IPS DF 6.9 (cell line): ENCODE results near the gene IRF1.
"Not testable (repeated sequence)": the region's sequence is repeated elsewhere in the genome, so short reads cannot be mapped to it uniquely, and the experiment has no call there.

Experiments used
- DNase-seq: peaks from one replicate; pipeline ENCODE4 v3.0.0-alpha.2; 2013; ENCODE audit warnings: low read depth, low spot score
- H3K27ac ChIP-seq: one replicate; pipeline ENCODE4 v1.5.1; 2013; ENCODE audit warnings: low read length, control low read depth
- H3K27me3 ChIP-seq: 2 replicates; pipeline ENCODE4 v1.6.1; 2013; ENCODE audit warnings: mild to moderate bottlenecking, low read length; ENCODE audit not compliant: control insufficient read depth, insufficient read depth
- H3K36me3 ChIP-seq: 2 replicates; pipeline ENCODE4 v1.6.1; 2013; ENCODE audit warnings: low read length; ENCODE audit not compliant: control insufficient read depth, insufficient read depth
- H3K4me1 ChIP-seq: 2 replicates; pipeline ENCODE4 v1.6.1; 2013; ENCODE audit warnings: low read length; ENCODE audit not compliant: control insufficient read depth, insufficient read depth
- H3K4me3 ChIP-seq: 2 replicates; pipeline ENCODE4 v1.5.1; 2013; ENCODE audit warnings: mild to moderate bottlenecking, low read length
- H3K9me3 ChIP-seq: 2 replicates; pipeline ENCODE4 v1.6.1; 2013; ENCODE audit warnings: low read length, inconsistent platforms; ENCODE audit not compliant: control insufficient read depth, insufficient read depth
- WGBS: extraction: QIAGEN DNeasy Blood & Tissue Kit; methylation state at CpG from one replicate; pipeline ENCODE4 v1.1.7; 2013; ENCODE audit warnings: mixed read lengths, missing lambda C conversion rate; ENCODE audit not compliant: insufficient read length, insufficient coverage; 5-methylcytosine and 5-hydroxymethylcytosine counted together

Gene IRF1

DNA sequence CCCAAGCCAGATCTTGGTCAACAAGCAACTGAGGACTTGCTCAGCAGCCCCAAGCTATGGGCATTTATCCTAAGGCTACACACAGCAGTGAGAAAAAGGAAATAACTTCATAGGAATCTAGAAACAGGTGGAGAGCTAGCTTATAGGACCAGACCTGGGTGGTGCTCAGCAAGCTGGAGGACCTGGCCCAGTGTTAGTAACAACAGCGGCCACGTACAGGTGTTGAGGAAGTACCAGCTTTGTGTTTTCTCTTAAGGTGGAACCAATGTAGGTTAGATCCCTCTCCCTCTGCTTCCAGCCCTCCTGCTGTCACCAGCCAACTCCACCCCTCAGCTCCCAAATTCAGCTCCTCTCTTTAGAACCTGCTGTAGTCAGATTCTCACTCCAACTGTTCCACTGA, 43.4 kb downstream of the IRF1 start:
- H3K4me3 ChIP-seq, result no peak overlapping the region
- no peaks in the 10 kb centered on the region for H3K27me3 ChIP-seq
- no peak for DNase-seq
- no CpG with 5 or more reads among the region's 2 CpGs for WGBS
- H3K36me3 ChIP-seq, result no peaks in the 10 kb centered on the region
- H3K9me3 ChIP-seq, result no peaks in the 10 kb centered on the region
- no peak overlapping the region for H3K27ac ChIP-seq
- H3K4me1 ChIP-seq, result peaks cover 4% of the 10 kb centered on the region; the same call in 1 of the 2 replicates

DNA sequence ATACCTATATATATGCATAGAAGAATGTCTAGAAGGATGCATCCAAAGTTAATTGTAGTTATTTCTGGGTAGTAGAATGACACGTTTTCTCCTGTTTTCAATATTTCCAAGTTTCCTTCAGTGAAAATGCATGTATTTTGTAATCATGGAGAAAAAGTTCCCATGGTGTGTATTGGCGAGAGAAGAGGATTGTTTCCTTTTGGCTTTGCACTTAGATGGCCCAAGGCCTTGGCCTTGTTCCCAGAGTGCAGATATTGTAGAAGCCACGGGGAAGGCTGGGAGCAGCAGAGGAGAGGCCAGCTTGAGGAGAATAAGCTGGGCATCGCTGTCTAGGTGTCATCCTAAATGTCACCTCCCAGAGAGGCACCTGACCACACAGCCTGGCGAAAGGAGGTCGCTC, 44.0 kb downstream of the IRF1 start:
- DNase-seq, result no peak
- Histone ChIP-seq H3K4me1 (peaks cover 2% of the 10 kb centered on the region; the same call in 1 of the 2 replicates), H3K27ac (no peak overlapping the region), H3K9me3 (no peaks in the 10 kb centered on the region), H3K27me3 (no peaks in the 10 kb centered on the region), H3K4me3 (no peak overlapping the region), H3K36me3 (no peaks in the 10 kb centered on the region)
- WGBS, result no CpG with 5 or more reads among the region's 6 CpGs

DNA sequence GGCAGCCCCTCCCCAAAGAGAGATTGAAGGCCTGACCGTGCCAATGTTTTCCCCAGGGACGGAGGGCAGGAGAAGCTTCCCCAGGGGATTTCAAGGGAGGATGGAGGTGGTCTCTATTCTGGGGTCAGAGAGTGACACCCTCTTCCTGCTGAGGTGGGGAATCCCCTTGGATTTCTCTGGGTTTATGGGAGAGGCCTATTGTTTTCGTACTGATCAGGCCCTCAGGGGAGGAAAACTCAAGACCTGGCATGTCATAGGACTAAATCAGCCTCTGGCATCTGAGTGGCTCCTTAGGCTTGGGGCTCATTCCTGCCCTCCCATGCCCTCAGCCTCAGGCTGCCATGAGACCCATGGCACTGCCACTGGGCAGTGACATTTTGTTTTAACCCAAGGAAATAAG, 44.6 kb downstream of the IRF1 start:
- Histone ChIP-seq H3K27ac (no peak overlapping the region), H3K4me1 (peaks cover 2% of the 10 kb centered on the region; the same call in 1 of the 2 replicates), H3K4me3 (no peak overlapping the region), H3K27me3 (no peaks in the 10 kb centered on the region), H3K9me3 (no peaks in the 10 kb centered on the region), H3K36me3 (no peaks in the 10 kb centered on the region)
- whole genome bisulfite sequencing, result no CpG with 5 or more reads among the region's 3 CpGs
- DNase-seq, result no peak

DNA sequence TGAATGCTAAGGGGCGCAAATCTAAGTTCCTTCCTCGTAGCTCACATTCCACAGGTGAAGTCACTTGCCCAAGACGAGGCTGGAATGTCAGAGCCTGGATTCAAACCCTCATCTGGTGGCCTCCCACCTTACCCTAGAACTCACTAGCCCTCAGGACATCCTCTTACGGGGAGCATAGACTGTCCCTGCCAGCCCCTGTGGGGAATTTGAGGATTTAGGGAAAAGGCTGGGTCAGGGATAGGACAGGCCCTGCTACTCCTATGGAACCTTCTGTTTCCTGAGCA, 45.0 kb downstream of the IRF1 start:
- no peak for DNase-seq
- Histone ChIP-seq H3K9me3 (no peaks in the 10 kb centered on the region), H3K27me3 (no peaks in the 10 kb centered on the region), H3K27ac (no peak overlapping the region), H3K4me3 (no peak overlapping the region), H3K4me1 (peaks cover 2% of the 10 kb centered on the region; the same call in 1 of the 2 replicates), H3K36me3 (no peaks in the 10 kb centered on the region)
- WGBS, result no CpG with 5 or more reads among the region's 4 CpGs

DNA sequence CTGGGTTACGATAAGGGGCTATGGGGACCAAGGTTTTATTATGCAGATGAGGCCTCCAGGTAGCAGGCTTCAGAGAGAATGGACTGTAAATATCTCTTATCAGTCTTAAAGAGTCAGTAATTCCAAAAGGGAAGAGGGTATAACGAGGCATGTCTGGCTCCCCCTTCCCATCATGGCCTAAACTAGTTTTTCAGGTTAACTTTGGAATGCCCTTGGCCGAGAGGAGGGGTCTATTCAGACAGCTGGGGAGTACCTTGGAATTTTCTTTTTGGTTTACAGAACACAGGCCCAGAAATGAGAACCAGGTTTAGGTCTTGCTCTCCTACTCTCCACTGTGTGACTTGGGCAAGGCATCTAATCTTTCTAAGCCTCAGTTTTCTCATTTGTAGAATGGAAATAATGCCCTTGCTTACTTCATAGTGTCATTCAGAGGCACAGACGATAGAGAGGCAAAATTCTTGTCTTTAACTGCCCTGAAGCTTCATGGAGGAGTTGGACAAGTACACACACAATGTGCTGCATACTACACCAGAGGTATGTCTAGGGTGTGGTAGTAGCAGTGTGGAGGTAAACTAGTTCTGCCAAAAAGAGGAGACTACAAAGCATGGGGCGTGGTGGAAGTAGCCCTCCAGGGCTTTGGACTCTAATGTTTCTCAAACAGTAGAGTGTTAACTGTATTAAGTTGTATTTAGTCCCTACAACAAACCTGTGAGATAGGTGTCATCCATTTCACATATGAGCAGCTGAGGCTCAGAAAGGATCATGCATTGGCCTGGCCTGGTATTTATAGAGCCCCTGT, 45.5 kb downstream of the IRF1 start:
- no CpG with 5 or more reads among the region's 5 CpGs for WGBS
- H3K36me3 ChIP-seq, result no peaks in the 10 kb centered on the region

DNA sequence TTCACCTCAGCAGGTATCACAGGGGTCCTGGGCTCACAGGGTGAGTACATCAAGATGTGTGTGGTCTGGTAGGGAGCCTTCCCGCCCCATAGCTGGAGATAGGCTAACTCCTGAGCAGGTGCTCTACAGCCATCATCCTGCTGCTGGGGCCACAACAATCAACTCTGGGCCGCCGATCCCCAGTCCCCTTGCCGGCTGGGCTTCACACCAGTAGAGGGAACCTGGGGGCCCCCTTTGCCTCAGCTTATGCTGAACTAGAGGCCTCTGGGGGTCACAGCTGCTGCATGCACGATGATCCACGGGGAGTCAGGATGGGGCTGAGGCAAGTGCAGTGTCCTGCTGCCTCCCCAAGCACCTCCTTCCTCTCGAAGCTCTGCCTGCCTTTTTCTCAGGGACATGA, 46.5 kb downstream of the IRF1 start:
- no peak for DNase-seq
- H3K9me3 ChIP-seq, result no peaks in the 10 kb centered on the region
- no CpG with 5 or more reads among the region's 7 CpGs for WGBS
- H3K4me1 ChIP-seq, result peaks cover 2% of the 10 kb centered on the region; the same call in 1 of the 2 replicates
- H3K27me3 ChIP-seq, result no peaks in the 10 kb centered on the region
- H3K4me3 ChIP-seq, result no peak overlapping the region
- no peaks in the 10 kb centered on the region for H3K36me3 ChIP-seq
- H3K27ac ChIP-seq, result no peak overlapping the region

More for the DNA sequence above, 45.5 kb downstream of the IRF1 start:
- no peak overlapping the region for H3K27ac ChIP-seq
- H3K27me3 ChIP-seq, result no peaks in the 10 kb centered on the region
- H3K4me3 ChIP-seq, result no peak overlapping the region
- no peak for DNase-seq
- H3K9me3 ChIP-seq, result no peaks in the 10 kb centered on the region
- H3K4me1 ChIP-seq, result peaks cover 2% of the 10 kb centered on the region; the same call in 1 of the 2 replicates

DNA sequence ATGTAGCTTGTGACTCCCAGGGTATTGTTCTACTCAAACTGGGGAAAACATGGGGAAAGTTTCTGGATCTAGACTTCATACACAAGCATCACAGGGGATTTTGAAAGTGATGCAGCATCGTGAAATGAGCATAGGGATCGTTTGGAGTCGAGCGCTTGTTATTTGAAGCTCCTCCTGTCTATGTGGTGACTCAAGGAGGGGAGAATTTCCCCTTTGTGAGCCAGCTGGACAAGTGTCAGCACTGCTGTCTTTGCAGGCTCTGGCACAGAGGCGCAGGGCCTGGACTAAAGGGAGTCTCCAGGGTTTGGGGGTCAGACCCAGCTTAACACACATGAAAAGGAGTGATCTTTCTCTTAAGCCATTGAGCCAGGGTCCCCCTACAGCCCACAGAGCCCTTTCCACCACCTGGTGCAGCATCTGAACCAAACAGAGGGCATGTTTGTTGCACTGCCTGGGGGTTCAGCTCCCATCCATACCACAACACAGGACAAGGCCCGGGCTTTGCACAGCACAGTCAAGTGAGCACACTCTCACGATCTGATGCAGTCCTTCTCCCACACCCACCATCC, 51.0 kb downstream of the IRF1 start:
- no peak overlapping the region for H3K27ac ChIP-seq
- no peaks in the 10 kb centered on the region for H3K36me3 ChIP-seq
- DNase-seq, result no peak
- 100% methylated on average over 1 of the region's 7 CpGs for WGBS
- no peaks in the 10 kb centered on the region for H3K9me3 ChIP-seq
- H3K4me1 ChIP-seq, result peaks cover 2% of the 10 kb centered on the region; the same call in 1 of the 2 replicates
- H3K27me3 ChIP-seq, result no peaks in the 10 kb centered on the region
- H3K4me3 ChIP-seq, result no peak overlapping the region

DNA sequence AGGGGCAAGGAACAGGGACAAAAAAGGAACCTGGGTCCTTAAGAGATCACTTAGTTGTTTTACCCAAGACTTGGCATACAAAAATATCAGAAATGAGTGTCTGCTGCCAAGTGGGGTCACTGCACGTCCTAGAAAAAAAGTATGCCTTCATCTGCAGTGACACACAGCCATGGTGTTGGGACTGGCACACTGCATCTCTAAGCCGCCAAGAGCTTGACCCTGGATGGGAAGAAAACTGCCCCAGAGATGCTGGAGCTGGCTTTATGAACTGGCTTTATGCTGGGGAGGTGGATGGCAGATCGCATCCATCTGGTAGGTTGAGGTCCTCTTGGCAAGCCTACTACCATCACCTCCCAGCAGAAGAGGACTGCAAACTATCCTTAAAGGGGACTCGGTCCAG, 51.7 kb downstream of the IRF1 start:
- no peak overlapping the region for H3K27ac ChIP-seq
- H3K4me3 ChIP-seq, result no peak overlapping the region
- WGBS, result no CpG with 5 or more reads among the region's 4 CpGs
- no peaks in the 10 kb centered on the region for H3K36me3 ChIP-seq
- H3K4me1 ChIP-seq, result peaks cover 2% of the 10 kb centered on the region; the same call in 1 of the 2 replicates
- no peaks in the 10 kb centered on the region for H3K27me3 ChIP-seq
- DNase-seq, result no peak
- H3K9me3 ChIP-seq, result no peaks in the 10 kb centered on the region

DNA sequence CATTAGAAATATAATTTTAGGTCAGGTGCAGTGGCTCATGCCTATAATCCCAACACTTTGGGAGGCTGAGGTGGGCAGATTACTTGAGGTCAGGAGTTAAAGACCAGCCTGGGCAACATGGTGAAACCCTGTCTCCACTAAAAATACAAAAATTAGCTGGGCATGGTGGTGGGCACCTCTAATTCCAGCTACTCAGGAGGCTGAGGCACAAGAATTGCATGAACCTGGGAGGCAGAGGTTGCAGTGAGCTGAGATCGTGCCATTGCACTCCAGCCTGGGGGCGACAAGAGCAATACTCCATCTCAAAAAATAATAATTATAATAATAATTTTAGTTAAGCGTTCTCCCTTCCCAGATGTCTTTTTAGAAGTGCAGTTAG, 52.3 kb downstream of the IRF1 start:
- not testable (repeated sequence) for H3K4me1 ChIP-seq, H3K27me3 ChIP-seq, H3K9me3 ChIP-seq, DNase-seq, H3K36me3 ChIP-seq, H3K4me3 ChIP-seq, H3K27ac ChIP-seq
- WGBS, result no CpG with 5 or more reads among the region's 3 CpGs

DNA sequence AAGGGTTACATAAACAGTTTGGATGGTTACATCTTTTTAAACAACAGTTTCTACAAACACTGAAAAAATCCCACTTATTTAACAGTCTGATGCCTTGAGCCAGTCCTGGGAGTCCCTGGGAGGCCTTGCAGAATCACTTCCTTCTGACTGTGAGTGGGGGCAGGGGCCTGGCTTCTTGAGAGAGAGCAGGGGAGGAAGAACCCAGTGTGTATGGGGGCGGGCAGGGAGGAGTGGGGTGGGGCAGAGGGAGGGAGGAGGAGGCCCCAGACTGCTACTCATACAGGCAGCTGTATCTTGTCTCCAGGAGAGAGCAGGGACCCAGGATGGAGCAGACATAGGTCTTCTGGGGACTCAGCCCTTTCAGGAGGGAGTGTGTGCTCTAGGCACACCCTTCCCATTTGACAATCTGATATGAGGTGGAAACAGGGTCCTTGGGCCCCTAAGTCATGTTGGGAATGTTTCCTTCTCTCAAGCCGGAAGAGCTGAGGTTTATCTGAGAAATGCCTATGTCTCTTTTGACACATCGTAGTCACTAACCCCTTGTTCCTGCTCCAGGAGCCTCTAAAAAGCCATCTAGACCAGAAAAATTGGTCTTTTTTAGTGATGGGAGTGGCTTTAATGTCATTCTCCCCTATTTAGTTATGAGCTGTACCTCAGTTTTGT, 52.8 kb downstream of the IRF1 start:
- no CpG with 5 or more reads among the region's 3 CpGs for WGBS
- no peaks in the 10 kb centered on the region for H3K36me3 ChIP-seq
- no peak overlapping the region for H3K4me3 ChIP-seq
- H3K9me3 ChIP-seq, result no peaks in the 10 kb centered on the region
- H3K4me1 ChIP-seq, result peaks cover 2% of the 10 kb centered on the region; the same call in 1 of the 2 replicates
- no peak for DNase-seq
- no peak overlapping the region for H3K27ac ChIP-seq
- H3K27me3 ChIP-seq, result no peaks in the 10 kb centered on the region
